ENCODE data around the gene CYP46A1.
"Not testable (repeated sequence)": the region's sequence is repeated elsewhere in the genome, so short reads cannot be mapped to it uniquely, and the experiment has no call there.

Gene CYP46A1

GRCh38 chr14:99683619-99684409 lies at the start of gene CYP46A1:
TSS of gene CYP46A1 (plus strand) at chr14:99684298. CDS start at chr14:99684418, 120 bp downstream.
- DNase-seq (ENCODE audit: low spot score): peak; percentile 96

GRCh38 chr14:99634443-99634842 lies 49.7 kb upstream of the CYP46A1 start:
- no peak for DNase-seq (ENCODE audit: low spot score)

- DNase-seq (ENCODE audit: low spot score): no peak
These were observed 49.0 kb upstream of the CYP46A1 start for GRCh38 chr14:99635116-99635515.

- no peak for DNase-seq (ENCODE audit: low spot score)
These were observed 47.6 kb upstream of the CYP46A1 start for GRCh38 chr14:99636487-99636886.

- DNase-seq (ENCODE audit: low spot score): no peak
These were observed 46.5 kb upstream of the CYP46A1 start for GRCh38 chr14:99637624-99638023.

- DNase-seq (ENCODE audit: low spot score): not testable (repeated sequence)
These were observed 41.3 kb upstream of the CYP46A1 start for GRCh38 chr14:99642771-99643170.

GRCh38 chr14:99643343-99643742 lies 40.8 kb upstream of the CYP46A1 start:
- no peak for DNase-seq (ENCODE audit: low spot score)

- no peak for DNase-seq (ENCODE audit: low spot score)
These were observed 40.0 kb upstream of the CYP46A1 start for GRCh38 chr14:99644035-99644587.

GRCh38 chr14:99644723-99645544 lies 39.2 kb upstream of the CYP46A1 start, which contains the start of gene HHIPL1:
TSS of gene HHIPL1 (plus strand) at chr14:99645129. CDS start at chr14:99645208, 79 bp downstream.
- DNase-seq (ENCODE audit: low spot score): no peak

- no peak for DNase-seq (ENCODE audit: low spot score)
These were observed 38.3 kb upstream of the CYP46A1 start for GRCh38 chr14:99645545-99646505.

- DNase-seq (ENCODE audit: low spot score): no peak
These were observed 36.7 kb upstream of the CYP46A1 start for GRCh38 chr14:99647411-99647810.

GRCh38 chr14:99648027-99648784 lies 35.9 kb upstream of the CYP46A1 start:
- no peak for DNase-seq (ENCODE audit: low spot score)

- DNase-seq (ENCODE audit: low spot score): no peak
These were observed 34.9 kb upstream of the CYP46A1 start for GRCh38 chr14:99649219-99649618.

- DNase-seq (ENCODE audit: low spot score): no peak
These were observed 34.5 kb upstream of the CYP46A1 start for GRCh38 chr14:99649643-99650042.

- DNase-seq (ENCODE audit: low spot score): no peak
These were observed 33.9 kb upstream of the CYP46A1 start for GRCh38 chr14:99650189-99650588.

- DNase-seq (ENCODE audit: low spot score): no peak
These were observed 31.9 kb upstream of the CYP46A1 start for GRCh38 chr14:99651953-99652746.

GRCh38 chr14:99654235-99654985 lies 29.7 kb upstream of the CYP46A1 start:
- DNase-seq (ENCODE audit: low spot score): no peak

GRCh38 chr14:99655521-99655920 lies 28.6 kb upstream of the CYP46A1 start:
- no peak for DNase-seq (ENCODE audit: low spot score)

GRCh38 chr14:99656171-99656570 lies 27.9 kb upstream of the CYP46A1 start:
- DNase-seq (ENCODE audit: low spot score): no peak
